Measurements from ENCODE around the gene TRAPPC10. TPM values are rescaled to one million over a fixed set of nuclear protein-coding genes. Genes with fewer than 3 reads are reported as not detected.

The TRAPPC10 gene
- total RNA-seq, 3 donors from 2014 or later (not counting 1 experiment from before 2014, with no cell fraction given) = 187 to 232 (median 213) TPM

DNA sequence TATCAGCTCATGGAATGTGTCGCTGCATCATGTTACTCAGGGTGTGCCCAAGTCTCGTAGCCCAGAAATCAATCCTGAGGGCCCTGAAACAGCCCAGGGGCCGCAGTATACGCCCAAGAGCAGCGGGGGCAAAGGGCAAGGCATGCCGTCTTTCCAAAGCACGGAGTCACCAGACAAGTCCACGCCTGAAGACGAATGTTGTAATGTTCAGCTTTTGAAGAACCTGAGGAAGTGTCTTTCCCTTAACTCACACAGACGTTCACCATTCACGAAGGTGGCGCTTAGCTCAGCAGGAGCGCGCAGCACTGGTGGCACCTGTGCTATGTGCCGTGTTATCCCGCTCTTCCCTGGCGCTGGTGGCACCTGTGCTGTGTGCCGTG lies 76.3 kb downstream of the TRAPPC10 start:
- Histone ChIP-seq H3K27ac (ENCODE audit: low read length) (peak overlapping the region; percentile 95), H3K4me1 (ENCODE audit: control insufficient read depth, insufficient read depth, low read length) (peaks cover 82% of the 10 kb centered on the region), H3K9me3 (ENCODE audit: control insufficient read depth, insufficient read depth, low read length) (no peaks in the 10 kb centered on the region), H3K27me3 (ENCODE audit: control insufficient read depth, insufficient read depth, low read length) (no peaks in the 10 kb centered on the region), H3K4me3 (ENCODE audit: low read length) (peak overlapping the region; percentile 21), H3K36me3 (ENCODE audit: control insufficient read depth, insufficient read depth, low read length) (peaks cover 51% of the 10 kb centered on the region)
- Mint-ChIP-seq H3K27ac (peak overlapping the region; percentile 98 to 99), H3K9me3 (no peaks in the 10 kb centered on the region), H3K36me3 (peaks cover 7% of the 10 kb centered on the region), H3K4me1 (peaks cover 71 to 77% of the 10 kb centered on the region in 2 donors), H3K27me3 (ENCODE audit: low read depth in 2 of 2) (no peaks in the 10 kb centered on the region), H3K4me3 (peak overlapping the region; percentile 94)
- no peak for DNase-seq
- no peak for ATAC-seq
- WGBS (ENCODE audit: insufficient coverage) = 90% methylated on average over 18 of the region's 18 CpGs
- TF ChIP-seq, protein P1, sequence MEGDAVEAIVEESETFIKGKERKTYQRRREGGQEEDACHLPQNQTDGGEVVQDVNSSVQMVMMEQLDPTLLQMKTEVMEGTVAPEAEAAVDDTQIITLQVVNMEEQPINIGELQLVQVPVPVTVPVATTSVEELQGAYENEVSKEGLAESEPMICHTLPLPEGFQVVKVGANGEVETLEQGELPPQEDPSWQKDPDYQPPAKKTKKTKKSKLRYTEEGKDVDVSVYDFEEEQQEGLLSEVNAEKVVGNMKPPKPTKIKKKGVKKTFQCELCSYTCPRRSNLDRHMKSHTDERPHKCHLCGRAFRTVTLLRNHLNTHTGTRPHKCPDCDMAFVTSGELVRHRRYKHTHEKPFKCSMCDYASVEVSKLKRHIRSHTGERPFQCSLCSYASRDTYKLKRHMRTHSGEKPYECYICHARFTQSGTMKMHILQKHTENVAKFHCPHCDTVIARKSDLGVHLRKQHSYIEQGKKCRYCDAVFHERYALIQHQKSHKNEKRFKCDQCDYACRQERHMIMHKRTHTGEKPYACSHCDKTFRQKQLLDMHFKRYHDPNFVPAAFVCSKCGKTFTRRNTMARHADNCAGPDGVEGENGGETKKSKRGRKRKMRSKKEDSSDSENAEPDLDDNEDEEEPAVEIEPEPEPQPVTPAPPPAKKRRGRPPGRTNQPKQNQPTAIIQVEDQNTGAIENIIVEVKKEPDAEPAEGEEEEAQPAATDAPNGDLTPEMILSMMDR (IDR thresholded peaks at IDR 0.05) = no peak
- intact Hi-C loops (cut with micrococcal nuclease) = no loop called here

DNA sequence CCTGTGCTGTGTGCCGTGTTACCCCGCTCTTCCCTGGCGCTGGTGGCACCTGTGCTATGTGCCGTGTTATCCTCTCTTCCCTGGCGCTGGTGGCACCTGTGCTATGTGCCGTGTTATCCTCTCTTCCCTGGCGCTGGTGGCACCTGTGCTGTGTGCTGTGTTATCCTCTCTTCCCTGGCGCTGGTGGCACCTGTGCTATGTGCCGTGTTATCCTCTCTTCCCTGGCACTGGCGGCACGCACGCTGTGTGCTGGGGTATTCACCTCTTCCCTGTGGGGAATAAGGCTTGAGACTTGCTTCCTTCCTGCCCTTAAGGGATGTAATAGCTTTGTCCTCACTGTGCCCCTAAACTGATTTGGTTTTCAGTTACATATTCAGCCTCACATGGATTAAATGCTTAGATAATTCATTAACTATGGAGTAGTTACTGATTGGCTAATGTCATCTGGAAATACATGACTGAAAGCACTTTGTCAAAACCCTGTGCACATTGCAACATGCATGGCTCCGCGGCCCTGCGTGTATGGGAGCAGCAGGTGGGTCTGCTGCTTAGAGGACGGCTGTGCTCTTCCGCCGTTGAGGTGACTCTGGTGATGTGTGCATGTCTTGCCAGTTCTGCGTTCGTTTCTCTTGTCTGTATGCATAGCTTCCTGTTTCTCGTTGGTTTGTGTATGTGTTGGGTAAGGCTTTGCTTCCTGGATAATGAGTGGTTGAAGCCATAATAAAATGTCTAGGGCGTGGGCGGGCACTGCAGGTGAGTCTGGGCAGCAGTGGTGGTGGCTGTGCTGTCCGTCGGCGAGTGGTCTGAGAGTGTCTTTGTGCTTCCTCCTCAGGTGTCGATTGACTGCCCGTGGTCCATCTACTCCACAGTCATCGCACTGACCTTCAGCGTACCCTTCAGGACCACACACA lies 77.1 kb downstream of the TRAPPC10 start:
- H3K36me3 ChIP-seq (ENCODE audit: control insufficient read depth, insufficient read depth, low read length) = peaks cover 58% of the 10 kb centered on the region
- Mint-ChIP-seq H3K4me3 (peak overlapping the region; percentile 94), H3K4me1 (peaks cover 64 to 74% of the 10 kb centered on the region in 2 donors), H3K27me3 (ENCODE audit: low read depth in 2 of 2) (no peaks in the 10 kb centered on the region), H3K9me3 (no peaks in the 10 kb centered on the region), H3K27ac (peak overlapping the region; percentile 98 to 99), H3K36me3 (peaks cover 7% of the 10 kb centered on the region)
- ATAC-seq (peak; percentile 54 to 85 (median 66)), DNase-seq (peak in 1 of 2 donors; percentile 85)
- no peaks in the 10 kb centered on the region for H3K9me3 ChIP-seq (ENCODE audit: control insufficient read depth, insufficient read depth, low read length)
- peak overlapping the region; percentile 95 for H3K27ac ChIP-seq (ENCODE audit: low read length)
- TF ChIP-seq, protein P1 (IDR thresholded peaks at IDR 0.05) = no peak
- WGBS (ENCODE audit: insufficient coverage) = 42% methylated on average over 30 of the region's 30 CpGs
- intact Hi-C loops (cut with micrococcal nuclease) = no loop called here
- no peaks in the 10 kb centered on the region for H3K27me3 ChIP-seq (ENCODE audit: control insufficient read depth, insufficient read depth, low read length)
- no peak overlapping the region for H3K4me3 ChIP-seq (ENCODE audit: low read length)
- H3K4me1 ChIP-seq (ENCODE audit: control insufficient read depth, insufficient read depth, low read length) = peaks cover 76% of the 10 kb centered on the region

DNA sequence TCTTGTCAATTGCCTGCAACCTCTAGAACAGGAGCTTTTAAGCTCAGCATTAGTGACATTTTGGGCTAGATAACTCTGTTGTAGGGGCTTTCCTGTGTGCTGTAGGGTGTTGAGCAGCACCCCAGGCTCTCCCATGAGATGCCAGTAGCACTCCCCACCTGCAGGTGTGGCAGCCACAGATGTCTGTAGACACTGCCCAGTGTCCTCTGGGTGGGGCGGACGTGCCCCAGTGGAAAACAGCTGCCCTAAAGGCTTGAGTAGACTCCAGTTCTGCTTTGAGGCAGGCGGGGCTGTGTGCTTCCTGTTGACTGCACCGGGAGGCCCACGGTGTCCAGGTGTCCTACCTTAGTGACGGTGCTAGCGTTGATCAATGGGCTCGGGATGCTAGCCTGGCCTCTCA lies 78.2 kb downstream of the TRAPPC10 start:
- Histone ChIP-seq H3K27ac (ENCODE audit: low read length) (peak overlapping the region; percentile 95), H3K36me3 (ENCODE audit: control insufficient read depth, insufficient read depth, low read length) (peaks cover 57% of the 10 kb centered on the region), H3K9me3 (ENCODE audit: control insufficient read depth, insufficient read depth, low read length) (no peaks in the 10 kb centered on the region), H3K4me3 (ENCODE audit: low read length) (no peak overlapping the region), H3K27me3 (ENCODE audit: control insufficient read depth, insufficient read depth, low read length) (no peaks in the 10 kb centered on the region), H3K4me1 (ENCODE audit: control insufficient read depth, insufficient read depth, low read length) (peaks cover 65% of the 10 kb centered on the region)
- DNase-seq (peak in 1 of 2 donors; percentile 58), ATAC-seq (peak; percentile 25 to 43 (median 29))
- Mint-ChIP-seq H3K9me3 (no peaks in the 10 kb centered on the region), H3K4me1 (peaks cover 58 to 67% of the 10 kb centered on the region in 2 donors), H3K36me3 (peaks cover 7% of the 10 kb centered on the region), H3K4me3 (peak overlapping the region; percentile 94), H3K27ac (peak overlapping the region; percentile 98 to 99), H3K27me3 (ENCODE audit: low read depth in 2 of 2) (no peaks in the 10 kb centered on the region)
- TF ChIP-seq, protein P1 (IDR thresholded peaks at IDR 0.05) = no peak
- intact Hi-C loops (cut with micrococcal nuclease) = no loop called here
- 24% methylated on average over 7 of the region's 8 CpGs for WGBS (ENCODE audit: insufficient coverage)
